GM21529 (cell line): Measurements from ENCODE around the gene PTPRN.
A peak's percentile ranks its signal among the peaks of the same experiment; 100 is the strongest.
"Not testable (repeated sequence)": the region's sequence is repeated elsewhere in the genome, so short reads cannot be mapped to it uniquely, and the experiment has no call there.

ENCODE experiments used
- ATAC-seq: cut with Tn5 transposase; IDR thresholded peaks from one replicate; pipeline ENCODE4 v1.9.1; 2021; ENCODE audit not compliant: unreplicated experiment

Gene PTPRN

DNA sequence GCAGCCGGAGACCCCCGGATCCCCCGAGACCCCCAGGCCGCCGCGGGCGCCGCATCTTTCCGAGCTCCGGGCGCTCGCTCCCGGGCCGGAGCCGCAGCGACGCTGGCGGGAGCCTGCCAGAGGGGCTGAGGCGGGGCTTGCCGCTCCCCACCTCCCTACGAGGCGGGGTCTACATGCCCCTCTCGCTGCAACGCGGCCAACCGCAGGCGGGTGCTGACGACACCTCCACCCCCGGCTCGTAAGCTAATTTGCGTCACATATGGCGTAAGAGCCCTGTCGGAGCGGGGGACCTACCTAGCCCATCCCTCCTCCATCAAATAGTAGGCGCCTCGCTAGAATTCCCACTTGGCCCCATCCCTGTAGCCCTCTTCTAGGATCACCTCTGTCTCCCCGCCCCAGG lies at the start of gene PTPRN:
TSS of gene PTPRN (minus strand) at position 124 of the 400 bp plus-strand sequence. CDS start at position 55, 69 bp downstream.
- ATAC-seq = no peak

DNA sequence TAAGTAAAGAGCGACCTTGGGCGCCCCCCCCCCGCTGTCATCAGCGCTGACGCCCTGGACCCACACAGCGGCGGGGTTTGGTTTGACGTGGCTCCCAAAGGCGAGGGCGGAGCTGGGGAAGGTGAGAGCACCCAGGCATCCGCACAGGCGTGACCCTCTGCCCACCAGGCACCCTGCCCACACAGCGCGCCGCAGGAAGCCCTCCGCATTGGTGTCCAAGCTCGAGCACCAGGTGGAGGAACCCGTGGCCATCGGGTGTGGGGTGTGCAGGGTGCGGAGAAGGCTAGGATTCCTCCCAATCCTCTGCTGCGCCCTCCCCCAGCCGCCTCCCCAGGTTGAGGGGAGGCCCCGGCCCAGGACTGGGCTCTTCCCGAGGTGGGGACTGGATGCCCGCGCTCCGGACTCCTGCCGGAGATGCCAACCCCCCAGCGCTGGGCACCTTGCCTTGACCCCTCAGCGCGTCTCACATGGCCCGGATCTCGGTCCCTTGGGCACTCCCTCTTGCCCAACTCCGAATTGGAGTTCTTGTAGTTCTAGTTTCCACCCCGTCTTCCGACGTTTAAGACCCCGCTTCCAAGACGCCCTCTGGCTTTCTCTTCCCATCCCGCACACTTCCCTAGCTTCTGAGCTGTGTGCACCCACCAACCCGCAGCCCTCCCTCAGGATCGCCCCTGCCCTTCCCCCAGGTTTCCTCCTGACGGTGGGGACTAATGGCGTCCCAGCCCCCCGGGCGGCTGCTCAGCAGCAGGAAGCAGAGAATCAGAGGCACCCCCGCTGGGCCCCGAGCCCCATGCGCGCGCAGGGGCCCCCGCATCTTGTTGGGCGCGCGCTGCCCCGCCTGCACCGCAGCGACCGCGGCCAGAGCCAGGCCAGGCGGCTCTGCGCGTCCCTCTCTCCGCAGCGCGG lies 49.2 kb upstream of the PTPRN start:
- ATAC-seq = no peak

DNA sequence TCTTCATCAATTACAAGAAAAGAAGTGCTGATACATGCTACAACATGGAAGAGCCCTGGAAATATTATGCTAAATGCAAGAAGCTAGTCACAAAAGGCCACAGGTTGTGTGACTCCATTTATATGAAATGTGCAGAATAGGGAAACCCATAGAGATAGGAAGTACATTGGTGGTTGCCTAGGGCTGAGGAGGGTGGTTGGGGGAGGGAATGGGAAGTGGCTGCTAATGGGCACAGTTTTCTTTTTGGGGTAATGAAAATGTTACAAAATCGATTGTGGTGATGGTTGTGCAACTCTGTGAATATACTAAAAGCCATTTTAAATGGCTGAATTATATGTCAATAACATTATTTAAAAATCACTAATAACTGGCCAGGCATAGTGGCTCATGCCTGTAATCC lies 47.6 kb upstream of the PTPRN start:
- no peak for ATAC-seq

DNA sequence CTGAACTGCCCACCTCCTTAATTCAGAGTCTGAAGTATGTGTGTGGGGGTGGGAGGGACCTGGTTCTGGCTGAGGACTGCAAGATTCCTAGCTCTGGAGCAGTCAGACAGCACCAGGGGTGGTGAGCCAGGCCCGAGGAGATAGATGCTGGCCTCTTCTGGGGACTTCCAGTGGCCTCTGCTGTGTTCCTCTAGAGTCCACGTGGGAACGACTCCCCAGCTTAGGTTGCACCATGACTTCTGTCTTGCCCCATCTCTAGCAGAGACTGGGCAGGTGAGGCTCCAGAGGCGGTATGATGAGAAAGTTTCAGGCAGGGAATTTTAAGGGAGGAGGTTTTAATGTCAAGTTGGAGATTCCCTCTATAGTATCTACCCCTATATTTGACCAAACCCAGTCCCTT lies 45.4 kb upstream of the PTPRN start:
- ATAC-seq = no peak

DNA sequence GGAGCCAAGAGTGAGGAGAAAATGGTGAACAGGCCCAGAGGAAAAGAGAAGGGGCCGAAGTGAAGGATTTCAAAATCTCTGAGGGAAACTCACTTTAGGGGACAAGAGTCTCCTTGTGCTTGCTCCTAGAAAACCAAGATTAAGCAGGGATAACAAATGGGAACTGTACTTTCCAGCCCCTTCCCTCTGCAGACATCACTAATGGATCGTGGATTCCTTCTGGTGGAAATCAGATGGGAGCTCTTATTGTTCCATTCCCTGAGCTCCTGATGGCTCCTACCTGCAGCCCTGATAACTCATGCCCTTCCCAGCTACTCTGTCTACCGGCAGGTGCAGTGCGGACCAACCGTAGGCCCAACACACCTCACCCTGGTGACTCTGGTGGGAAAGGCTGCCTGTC lies 43.9 kb upstream of the PTPRN start:
- no peak for ATAC-seq

DNA sequence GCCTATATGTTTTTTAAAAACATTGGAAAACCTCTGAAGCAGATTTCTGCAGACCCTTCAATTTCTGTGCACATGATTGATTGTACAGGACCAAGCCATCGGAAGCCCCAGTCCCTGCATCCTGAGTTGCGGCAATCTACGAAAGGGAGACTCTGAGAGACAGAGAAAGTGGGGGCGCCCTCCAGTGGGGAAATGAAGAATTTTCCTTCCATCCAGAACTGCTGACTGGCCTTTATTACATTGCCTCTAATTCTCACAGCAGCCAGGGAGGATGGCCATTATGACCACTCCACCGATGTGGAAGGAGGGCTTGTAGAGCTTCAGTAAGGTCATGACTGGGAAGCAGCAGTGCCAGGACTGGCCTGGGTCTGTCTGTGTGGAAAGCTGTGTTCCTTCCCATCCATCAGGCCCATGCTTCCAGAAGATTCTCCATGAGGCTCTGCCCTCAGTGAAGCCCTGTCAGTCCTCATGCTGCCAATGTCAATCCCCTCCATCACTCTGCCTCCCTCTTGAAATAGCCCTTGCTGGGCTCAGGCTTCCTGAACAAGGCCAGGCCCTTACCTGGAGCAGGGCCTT lies 43.3 kb upstream of the PTPRN start:
- peak; percentile 82 for ATAC-seq

DNA sequence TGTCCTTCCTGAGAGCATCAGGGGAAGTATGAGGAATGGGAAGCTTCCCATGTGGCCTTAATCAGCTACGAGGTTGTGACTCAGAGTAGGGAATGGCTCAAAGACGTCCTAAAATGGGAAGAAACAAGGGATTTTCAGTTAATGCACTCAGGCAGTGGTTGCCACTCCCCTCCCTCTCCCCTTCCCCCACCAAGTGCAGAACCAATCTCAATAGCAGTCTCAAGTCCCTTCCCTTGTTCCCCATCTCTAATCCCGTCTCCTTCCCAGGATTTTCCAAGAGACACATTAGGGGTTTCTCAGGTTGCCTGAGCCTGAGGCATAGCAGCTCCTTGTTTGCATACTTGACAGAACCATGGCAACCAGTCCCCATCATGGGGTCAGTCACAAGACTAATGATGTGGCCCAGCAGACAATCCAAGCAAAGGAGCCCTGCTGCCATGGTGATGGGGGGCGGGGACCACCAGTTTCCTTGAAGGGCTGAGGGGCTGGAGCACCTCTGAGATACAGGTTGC lies 41.6 kb upstream of the PTPRN start:
- no peak for ATAC-seq

DNA sequence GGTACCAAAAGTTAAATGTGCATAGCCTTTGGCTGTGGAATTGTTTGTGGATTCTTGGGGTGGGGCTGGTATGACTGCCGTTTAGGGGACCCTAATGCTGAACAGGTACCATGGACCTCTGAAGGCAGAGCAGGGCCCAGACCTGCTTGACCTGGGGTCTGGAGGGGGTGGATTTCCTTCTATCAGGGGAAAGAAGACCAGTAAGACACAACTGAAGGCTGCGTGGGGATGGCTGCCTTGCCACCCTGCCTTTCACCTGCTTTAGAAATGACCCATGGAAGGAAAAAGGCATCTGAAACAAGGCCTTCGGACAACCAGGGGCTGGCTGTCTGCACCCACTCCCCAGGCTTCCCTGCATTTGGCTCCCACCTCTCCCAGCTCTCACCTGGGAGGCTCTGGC lies 41.0 kb upstream of the PTPRN start:
- no peak for ATAC-seq

DNA sequence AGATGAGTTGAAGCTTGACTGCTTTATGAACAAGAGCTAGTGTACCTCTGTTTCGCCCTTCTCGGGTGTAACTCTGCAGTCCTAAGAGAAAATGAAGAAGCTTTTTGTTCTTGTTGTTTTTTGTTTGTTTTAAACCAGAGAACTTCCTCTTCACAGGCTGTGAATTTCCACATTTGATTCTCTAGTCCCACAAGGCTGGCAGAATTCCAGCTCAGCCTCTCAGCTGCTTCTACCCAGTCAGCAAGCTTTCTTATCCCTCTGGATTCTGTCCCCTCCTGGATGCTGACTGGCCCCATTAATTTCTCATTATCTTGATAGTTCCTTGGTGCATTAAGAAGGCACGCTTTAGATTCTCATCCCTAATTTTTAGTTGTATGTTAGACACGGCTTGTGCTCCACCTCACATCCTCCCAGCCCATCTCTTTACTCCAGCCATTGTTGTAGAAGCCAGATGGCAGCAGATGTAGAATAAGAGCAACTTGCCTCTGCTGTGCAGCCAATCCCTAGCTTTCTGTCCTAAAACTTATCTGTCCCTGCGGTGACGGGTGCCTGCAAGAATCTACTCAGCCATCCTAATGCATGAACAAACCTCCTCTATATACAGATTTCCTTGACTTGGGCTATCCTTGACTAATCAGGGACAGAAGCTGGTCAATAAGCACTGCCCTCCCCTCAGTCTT lies 35.7 kb upstream of the PTPRN start:
- no peak for ATAC-seq

DNA sequence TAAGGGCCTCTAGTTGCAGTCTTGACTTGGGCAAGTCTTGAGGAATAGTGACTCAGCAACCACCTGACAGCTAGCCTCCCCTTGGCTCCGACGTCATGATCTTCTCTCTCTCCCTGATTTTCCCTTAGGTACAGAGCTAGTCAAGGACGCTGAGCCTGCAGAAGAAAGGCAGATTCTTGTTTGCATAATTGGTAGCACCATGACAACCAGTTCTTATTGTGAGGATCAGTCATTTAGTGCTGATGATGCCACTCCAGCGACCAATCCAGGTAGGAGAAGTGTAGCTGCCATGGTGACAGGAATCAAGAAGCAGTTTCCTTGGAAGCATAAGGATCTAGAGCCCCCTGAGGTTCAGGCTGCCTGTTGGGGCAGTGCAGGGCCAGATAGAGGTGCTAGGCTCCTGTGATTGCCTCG lies 26.2 kb upstream of the PTPRN start:
- ATAC-seq = no peak

DNA sequence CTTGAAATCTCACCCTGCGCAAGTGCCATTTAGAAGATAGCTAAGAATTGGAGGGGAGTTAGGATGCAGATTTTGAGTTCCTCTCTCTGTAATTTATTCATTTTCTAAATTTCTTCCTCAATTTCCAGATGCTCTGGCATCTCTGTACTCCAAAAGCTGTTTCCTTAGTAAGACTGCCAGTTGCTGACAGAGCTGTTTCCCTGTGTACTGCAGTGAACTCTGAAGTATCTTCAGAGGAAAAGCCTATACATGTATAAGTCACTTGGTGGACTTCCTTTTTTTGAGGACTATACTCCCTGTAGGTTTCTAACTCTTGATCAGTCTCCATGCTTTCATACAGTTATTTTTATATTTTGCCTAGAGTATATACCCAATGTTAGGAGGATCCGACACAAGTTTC lies 24.9 kb upstream of the PTPRN start:
- ATAC-seq = no peak

DNA sequence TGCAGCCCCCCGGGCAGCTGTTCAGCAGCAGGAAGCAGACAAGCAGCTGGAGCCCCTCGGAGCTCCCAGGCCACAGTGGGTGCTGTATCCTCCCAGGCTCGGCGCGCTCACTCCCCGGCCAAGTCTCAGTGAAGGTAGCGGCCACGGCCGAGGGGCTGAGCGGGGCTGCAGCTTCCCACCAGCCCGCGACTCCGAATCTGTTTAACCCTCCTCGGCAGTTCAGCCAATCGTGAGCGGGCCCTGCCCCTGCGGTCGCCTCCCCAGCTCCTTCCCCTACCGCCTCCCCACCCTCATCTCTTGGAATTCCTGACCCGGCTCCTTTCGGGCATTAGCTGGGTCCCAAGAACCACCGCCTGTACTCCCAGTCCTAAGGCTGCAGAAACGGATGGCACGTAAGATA lies 23.3 kb upstream of the PTPRN start, which contains the start of gene RESP18:
TSS of gene RESP18 (minus strand) at position 203 of the 400 bp plus-strand sequence.
- no peak for ATAC-seq

DNA sequence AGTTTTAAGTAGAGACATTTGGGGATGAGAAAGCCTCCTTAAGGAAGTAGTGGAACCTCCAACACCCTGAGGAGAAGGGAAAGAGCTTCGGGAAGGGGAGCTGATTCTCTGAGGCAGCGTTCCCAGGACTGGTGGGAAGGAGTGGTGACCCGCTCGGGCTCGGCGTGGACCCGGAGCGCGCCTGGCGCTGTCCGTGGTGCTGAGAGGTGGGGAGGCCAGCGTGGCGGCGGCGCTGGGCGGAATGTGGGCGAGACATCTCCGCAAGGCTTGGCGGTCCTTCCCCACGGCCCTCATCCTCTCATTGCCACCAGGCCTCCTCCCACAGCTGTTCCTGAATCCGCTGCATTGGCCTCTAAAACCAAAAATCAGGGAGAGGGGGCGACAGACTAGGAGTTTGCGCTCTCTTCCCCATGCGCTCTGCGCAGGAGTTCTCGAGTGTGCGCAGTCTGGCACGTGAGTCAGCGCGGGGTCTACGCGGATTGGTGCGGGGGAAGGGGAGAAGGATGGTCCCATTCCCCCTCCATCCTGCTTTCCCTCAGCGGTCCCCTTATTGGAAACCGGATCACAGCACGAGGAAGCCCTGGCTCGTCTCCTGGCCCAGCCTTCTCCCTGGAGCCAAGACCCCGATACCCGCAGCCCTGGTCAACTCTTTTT lies 22.5 kb upstream of the PTPRN start:
- ATAC-seq = no peak

DNA sequence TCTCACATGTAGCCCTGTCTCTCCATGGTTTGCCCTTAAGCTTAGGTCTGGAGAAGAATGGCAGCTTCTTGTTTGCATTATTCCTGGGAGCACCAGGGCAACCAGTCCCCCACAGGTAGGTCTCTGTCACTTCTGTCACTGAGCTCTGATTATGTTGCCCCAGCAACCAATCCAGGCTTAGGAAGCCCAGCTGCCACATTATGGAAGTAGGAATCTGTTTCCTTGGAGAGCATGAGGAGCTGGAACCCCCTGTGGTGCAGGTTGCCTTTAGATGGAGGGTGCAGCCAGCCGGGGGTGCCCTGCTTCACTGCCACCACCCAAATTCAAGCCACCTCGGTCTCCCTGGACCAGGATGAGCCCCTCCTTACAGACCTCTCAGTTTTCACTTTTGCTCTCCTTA lies 18.5 kb upstream of the PTPRN start:
- no peak for ATAC-seq

DNA sequence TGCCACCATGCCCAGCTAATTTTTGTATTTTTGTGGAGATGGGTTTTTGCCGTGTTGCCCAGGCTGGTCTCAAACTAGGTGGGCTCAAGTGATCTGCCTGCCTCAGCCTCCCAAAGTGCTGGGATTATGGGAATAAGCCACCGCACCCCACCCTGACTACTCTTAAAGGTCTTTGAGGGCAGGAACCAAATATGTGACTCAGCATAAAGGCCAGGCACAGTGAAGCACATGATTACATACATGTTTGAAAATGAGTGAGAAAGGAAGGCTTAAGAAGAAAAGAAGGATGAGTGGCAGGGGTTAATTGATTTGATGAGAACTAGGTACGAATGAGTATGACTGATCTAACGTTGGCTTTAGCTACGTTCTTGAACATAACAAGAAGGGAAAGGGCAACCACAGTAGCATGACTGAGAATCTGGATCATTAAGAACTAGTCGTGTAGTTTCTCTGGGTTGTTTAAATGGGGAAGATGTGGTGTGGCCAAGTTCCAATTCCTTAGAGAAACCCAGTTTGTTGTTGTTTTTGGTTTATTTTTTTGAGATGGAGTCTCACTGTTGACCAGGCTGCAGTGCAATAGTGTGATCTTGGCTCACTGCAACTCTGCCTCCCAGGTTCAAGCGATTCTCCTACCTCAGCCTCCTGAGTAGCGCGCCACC lies 16.6 kb upstream of the PTPRN start:
- no peak for ATAC-seq

DNA sequence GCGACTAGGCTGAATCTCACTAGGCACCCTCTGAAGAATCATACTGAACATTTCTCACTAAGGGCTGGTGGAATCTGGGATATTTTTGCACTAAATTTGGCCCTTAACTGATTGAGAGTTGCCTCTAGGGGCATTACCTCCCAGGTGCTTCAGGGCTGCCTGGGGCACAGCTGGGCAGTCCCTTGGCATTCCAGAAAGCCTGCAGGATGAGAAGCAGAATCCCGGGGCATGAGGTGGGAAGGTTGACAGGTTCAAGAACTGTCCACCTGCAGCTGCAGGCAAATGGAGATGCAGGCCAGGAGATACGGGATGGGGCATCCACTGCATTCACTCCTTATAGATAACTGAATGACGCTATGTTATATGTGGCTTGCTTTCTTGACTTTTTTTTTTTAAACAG lies 15.9 kb upstream of the PTPRN start:
- ATAC-seq = no peak

DNA sequence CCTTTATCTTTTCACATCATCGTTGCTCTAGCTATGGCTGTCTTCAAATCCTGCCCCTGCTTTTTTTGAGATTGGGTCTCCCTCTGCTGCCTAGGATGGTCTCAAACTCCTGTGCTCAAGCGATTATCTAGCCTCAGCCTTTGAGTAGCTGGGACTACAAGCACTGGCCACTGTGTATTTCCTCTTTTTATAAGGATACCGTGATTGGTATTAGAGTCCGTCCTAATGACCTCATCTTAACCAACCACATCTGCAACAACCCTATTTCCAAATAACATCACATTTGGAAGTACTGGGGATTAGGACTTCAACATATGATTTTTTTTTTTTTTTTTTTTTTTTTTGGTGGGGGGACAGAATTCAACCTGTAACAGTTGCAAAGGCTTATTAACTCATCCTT lies 14.2 kb upstream of the PTPRN start:
- ATAC-seq = no peak

DNA sequence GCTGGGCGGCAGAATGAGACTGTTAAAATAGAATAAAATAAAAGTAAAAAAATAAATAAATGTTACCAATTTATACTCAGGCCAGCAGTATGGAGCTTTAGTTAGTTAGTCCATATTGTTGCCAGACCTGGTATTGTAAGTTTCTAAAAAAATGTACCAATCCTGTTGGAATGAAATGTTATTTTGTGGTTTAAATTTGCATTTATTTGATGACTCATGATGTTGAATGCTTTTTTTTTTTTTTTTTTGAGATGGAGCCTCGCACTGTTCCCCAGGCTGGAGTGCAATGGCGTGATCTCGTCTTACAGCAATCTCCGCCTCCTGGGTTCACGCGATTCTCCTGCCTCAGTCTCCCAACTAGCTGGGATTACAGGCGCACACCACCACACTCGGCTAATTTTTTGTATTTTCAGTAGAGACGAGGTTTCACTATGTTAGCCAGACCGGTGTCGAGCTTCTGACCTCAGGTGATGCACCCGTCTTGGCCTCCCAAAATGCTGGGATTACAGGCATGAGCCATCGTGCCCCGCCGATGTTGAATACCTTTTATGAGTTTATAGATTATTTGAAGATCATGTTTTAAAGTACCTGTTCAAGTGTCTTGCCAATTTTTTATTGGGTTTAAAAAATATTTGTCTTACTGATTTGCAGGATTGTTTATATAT lies 5.7 kb upstream of the PTPRN start:
- ATAC-seq = no peak

DNA sequence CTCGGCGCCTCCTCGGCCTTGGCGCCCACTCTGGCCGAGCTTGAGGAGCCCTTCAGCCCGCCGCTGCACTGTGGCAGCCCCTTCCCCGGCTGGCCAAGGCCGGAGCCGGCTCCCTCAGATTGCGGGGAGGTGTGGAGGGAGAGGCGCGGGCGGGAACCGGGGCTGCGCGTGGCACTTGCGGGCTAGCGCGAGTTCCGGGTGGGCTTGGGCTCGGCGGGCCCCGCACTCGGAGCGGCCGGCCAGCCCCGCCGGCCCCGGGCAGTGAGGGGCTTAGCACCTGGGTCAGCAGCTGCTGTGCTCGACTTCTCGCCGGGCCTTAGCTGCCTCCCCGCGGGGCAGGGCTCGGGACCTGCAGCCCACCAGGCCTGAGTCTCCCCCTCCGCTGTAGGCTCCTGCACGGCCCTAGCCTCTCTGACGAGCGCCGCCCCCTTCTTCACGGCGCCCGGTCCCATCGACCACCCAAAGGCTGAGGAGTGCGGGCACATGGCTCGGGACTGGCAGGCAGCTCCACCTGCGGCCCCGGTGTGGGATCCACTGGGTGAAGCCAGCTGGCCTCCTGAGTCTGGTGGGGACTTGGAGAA lies 3.6 kb upstream of the PTPRN start:
- not testable (repeated sequence) for ATAC-seq
